Heart left ventricle (tissue), 13 donors: ENCODE data around the gene PCSK5.

Experiments
- CTCF ChIP-seq, 12 donors: fragments of 200-600 bp; sonication (generic) in 4 of 12; IDR thresholded peaks; one replicate each; pipeline versions ENCODE4 v1.5.0 to v1.8.0; 2018 to 2022; ENCODE audit warnings: antibody characterized with exemption in 12 of 12, mild to moderate bottlenecking in 5 of 12
- POLR2A ChIP-seq, 2 donors: fragments of 450-650 bp; IDR thresholded peaks; one replicate each; pipeline ENCODE4 v1.6.1; 2017; ENCODE audit warnings: antibody characterized with exemption in 2 of 2, mild to moderate bottlenecking in 2 of 2, moderate library complexity in 2 of 2
- donor health status: ischemic (EF 13 %, LVEDD 7.1; RV severe dilation, severe dysfunction).
- donor health status: DM: no; HTN: yes; CAD: no.
- donor health status: DM: no; HTN: no; CAD: no.
- donor health status: ischemic (EF 25% LVEDD 6.9; RV normal size, moderate dysfunction).
- donor health status: ischemic (EF 25% LVEDD 5.7; RV mildly dilated, moderate dysfunction).
- donor health status: ischemic (EF 35%, LVEDD 5.7; RV mildly dilated, moderate dysfunction).
- donor health status: nonischemic (EF 11% LVEDD 7.7; RV severe dilation, severe dysfunction).
- donor health status: DM: yes; HTN: yes; CAD: no.
- donor health status: PGD.
- donor health status: ischemic (EF 29% LVEDD 5.4; RV normal size, mild dysfunction).
- donor health status: nonischemic (EF 23%, LVEDD 6.1; RV moderate dilation, normal function).

- TF ChIP-seq CTCF (IDR thresholded peaks at IDR 0.05) (no peak), POLR2A (IDR thresholded peaks at IDR 0.05) (no peak)
These were observed 263.6 kb downstream of the PCSK5 start for GRCh38 chr9:76153902-76154629.
